Adrenal gland (tissue), 12 donors: Measurements from ENCODE around the gene KCTD21. TPM values are rescaled to one million over a fixed set of nuclear protein-coding genes. Genes with fewer than 3 reads are reported as not detected.

Experiments
- DNase-seq, 7 donors: peaks; one replicate each; pipeline ENCODE4 v3.0.0-alpha.2; 2019 to 2020
- H3K27ac ChIP-seq, 5 donors: fragments of 200-600 bp; sonication (generic) in 4 of 5; 1 replicate in 3 of 5; 2 replicates in 2 of 5; pipeline versions ENCODE4 v1.5.1 to v1.8.0; 2016 to 2020; ENCODE audit warnings: mild to moderate bottlenecking in 1 of 5
- H3K27me3 ChIP-seq: fragments of 200-600 bp; 2 replicates; pipeline ENCODE4 v1.8.0; 2021
- H3K36me3 ChIP-seq, 2 donors: fragments of 200-600 bp; replicated peaks in 1 of 2; 1 replicate in 1 of 2; 2 replicates in 1 of 2; pipeline versions ENCODE4 v1.5.1 to v1.8.0; 2018 to 2022
- H3K4me1 ChIP-seq, 2 donors: fragments of 200-600 bp; replicated peaks in 1 of 2; 1 replicate in 1 of 2; 2 replicates in 1 of 2; pipeline versions ENCODE4 v1.5.1 to v1.8.0; 2018 to 2021
- H3K4me3 ChIP-seq, 4 donors: fragments of 200-600 bp; sonication (generic) in 3 of 4; one replicate each; pipeline ENCODE4 v1.5.1; 2016 to 2018
- H3K9me3 ChIP-seq, 3 donors: fragments of 200-600 bp; sonication (generic) in 1 of 3; replicated peaks in 1 of 3; 1 replicate in 2 of 3; 2 replicates in 1 of 3; pipeline versions ENCODE4 v1.5.1 to v1.8.0; 2016 to 2021
- CTCF ChIP-seq, 6 experiments: fragments of 450-650 bp in 4 of 6; fragments of 200-600 bp in 2 of 6; sonication (generic) in 1 of 6; IDR thresholded peaks; 1 replicate in 5 of 6; 2 replicates in 1 of 6; pipeline versions ENCODE4 v1.5.1 to v1.8.0; 2016 to 2021; ENCODE audit warnings: antibody characterized with exemption in 6 of 6, mild to moderate bottlenecking in 2 of 6, moderate library complexity in 1 of 6
- POLR2A ChIP-seq, 2 donors: fragments of 450-650 bp; IDR thresholded peaks; one replicate each; pipeline ENCODE4 v1.6.1; 2017; ENCODE audit warnings: antibody characterized with exemption in 2 of 2, mild to moderate bottlenecking in 2 of 2, moderate library complexity in 1 of 2
- WGBS, 4 donors: extraction: QIAGEN DNeasy Blood & Tissue Kit in 2 of 4; methylation state at CpG; one replicate each; pipeline versions ENCODE4 v1.1.5 to v1.1.7; 2013 to 2017; 5-methylcytosine and 5-hydroxymethylcytosine counted together
- intact Hi-C, 2 donors: fragments of 100-400 bp; cut with DNase I; formaldehyde crosslinking; loops; one replicate each; pipeline versions ENCODE4 v1.14.1 to v1.15.0; 2022 to 2023
- polyA plus RNA-seq, 3 donors: library from polyadenylated mRNA; stranded (reverse); fragments of 200-250 nt in 2 of 3; fragments of 350-450 nt in 1 of 3; fragmentation: Illumina TruSeq in 1 of 3; extraction: RNeasy Lipid Tissue Mini Kit (QIAGEN cat#74804) in 1 of 3; gene quantifications; one replicate each; pipeline ENCODE4 v1.2.3, GENCODE V29; 2013 to 2014
- total RNA-seq, 9 donors: library from RNA; depleted of rRNA in 4 of 9; stranded (reverse); fragments of >200 nt in 4 of 9; fragments of 120-200 nt in 1 of 9; fragmentation: NEBNext Ultra II Directional in 1 of 9; extraction: Animal tissue kit (Norgen Biotek cat#: 25700) in 1 of 9; gene quantifications; one replicate each; pipeline versions ENCODE4 v1.1.0 to v1.2.4, GENCODE V29; 2013 to 2023
- donor health status: healthy with polysubstance abuse.
- donor health status: Bipolar disorder and iron deficiency.
- donor health status: DM: yes; HTN: yes; CAD: no.
- donor health status: DM: no; HTN: no; CAD: no.
- donor health status: DM: no; HTN: no; CAD: no.
- donor health status: DM: yes; HTN: yes; CAD: no.

Gene KCTD21
- total and polyA plus RNA-seq, 12 donors = 9.3 to 54.0 (median 26.4) TPM

GRCh38 chr11:78216571-78217287 lies 28.3 kb upstream of the KCTD21 start:
- peak in 3 of 7 donors; percentile 12 to 43 (median 12) for DNase-seq
- WGBS, 4 donors = 94 to 100% (median 97%) methylated on average over 5 of the region's 5 CpGs
- Histone ChIP-seq H3K27ac (no peak overlapping the region), H3K4me3 (no peak overlapping the region), H3K4me1 (peaks cover 0 to 10% of the 10 kb centered on the region in 2 donors), H3K27me3 (no peaks in the 10 kb centered on the region), H3K9me3 (no peaks in the 10 kb centered on the region), H3K36me3 (peaks cover 0 to 75% of the 10 kb centered on the region in 2 donors)
- intact Hi-C loops = loop anchor here in 1 of 2 donors (10.0 kb wide), 1 partner anchor 348 kb away; no protein-coding TSS in a partner anchor
- TF ChIP-seq POLR2A (IDR thresholded peaks at IDR 0.05) (no peak), CTCF (IDR thresholded peaks at IDR 0.05) (no peak)

GRCh38 chr11:78216021-78216420 lies 27.6 kb upstream of the KCTD21 start:
- H3K27ac ChIP-seq = no peak overlapping the region
- peaks cover 0 to 10% of the 10 kb centered on the region in 2 donors for H3K4me1 ChIP-seq
- H3K36me3 ChIP-seq = peaks cover 0 to 73% of the 10 kb centered on the region in 2 donors
- no peak overlapping the region for H3K4me3 ChIP-seq
- intact Hi-C loops = loop anchor here in 1 of 2 donors (10.0 kb wide), 1 partner anchor 349 kb away; no protein-coding TSS in a partner anchor
- no peaks in the 10 kb centered on the region for H3K27me3 ChIP-seq
- peak in 2 of 7 donors; percentile 8 to 25 for DNase-seq
- H3K9me3 ChIP-seq = no peaks in the 10 kb centered on the region
- 93 to 96% (median 95%) methylated on average over 3 of the region's 3 CpGs for WGBS, 4 donors
- no peak for TF ChIP-seq CTCF (IDR thresholded peaks at IDR 0.05)
- no peak for TF ChIP-seq POLR2A (IDR thresholded peaks at IDR 0.05)

- Histone ChIP-seq H3K4me1 (peaks cover 0 to 10% of the 10 kb centered on the region in 2 donors), H3K36me3 (peaks cover 0 to 73% of the 10 kb centered on the region in 2 donors), H3K27me3 (no peaks in the 10 kb centered on the region), H3K4me3 (no peak overlapping the region), H3K27ac (no peak overlapping the region), H3K9me3 (no peaks in the 10 kb centered on the region)
- WGBS, 4 donors = 81 to 93% (median 83%) methylated on average over 6 to 12 of the region's 12 CpGs
- intact Hi-C loops = loop anchor here in 1 of 2 donors (10.0 kb wide), 1 partner anchor 350 kb away; no protein-coding TSS in a partner anchor
- peak in 2 of 7 donors; percentile 10 to 44 for DNase-seq
- no peak for TF ChIP-seq POLR2A (IDR thresholded peaks at IDR 0.05)
- no peak for TF ChIP-seq CTCF (IDR thresholded peaks at IDR 0.05)
These were observed 26.1 kb upstream of the KCTD21 start for GRCh38 chr11:78214331-78215194.
